Measurements from ENCODE around the gene IGSF6. TPM values are rescaled to one million over a fixed set of nuclear protein-coding genes. Genes with fewer than 3 reads are reported as not detected.

Gene IGSF6
- total and polyA plus RNA-seq, 9 donors: 0.48 to 15.4 (median 1.3) TPM

DNA sequence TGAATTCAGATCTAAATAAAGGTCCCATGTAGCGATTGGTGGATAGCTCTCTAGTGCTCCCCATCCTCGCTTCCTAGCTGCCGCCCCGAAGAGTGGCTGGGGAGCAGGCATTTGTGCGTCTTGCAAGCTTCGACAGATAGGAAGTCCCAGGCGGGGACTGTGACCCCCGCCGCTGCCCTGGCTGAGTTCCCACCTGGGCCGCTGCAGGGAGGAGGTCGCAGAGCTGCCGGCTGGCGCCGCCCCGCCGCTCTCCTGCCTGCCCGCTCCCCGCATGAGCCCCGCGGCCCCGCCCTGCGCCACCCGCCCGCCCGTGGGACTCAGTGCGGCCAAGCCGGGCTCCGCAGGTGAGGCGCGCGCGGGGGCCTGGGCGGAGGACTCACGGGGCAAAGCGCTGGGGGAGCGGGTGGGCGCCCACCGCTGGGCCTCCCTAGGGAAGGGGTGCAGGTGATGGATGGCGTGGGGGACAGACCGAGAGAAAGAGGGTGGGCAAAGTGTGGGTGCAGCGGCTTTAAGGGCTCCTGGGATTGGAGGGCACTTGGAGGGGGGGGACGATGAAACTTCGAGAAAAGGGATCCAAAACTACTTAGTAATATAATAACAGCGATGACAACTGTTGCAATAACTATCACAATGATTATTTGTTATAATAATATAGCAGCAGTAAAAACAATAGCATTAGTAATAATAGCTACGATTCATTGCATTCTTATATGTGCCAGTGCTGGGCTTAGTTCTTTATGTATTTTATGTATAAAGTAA, 11.7 kb upstream of the IGSF6 start, which contains the start of gene OTOA:
TSS of gene OTOA (plus strand) at position 80 of the 759 bp plus-strand sequence. CDS start 14,547 bp downstream, outside the sequence.
- no peaks in the 10 kb centered on the region for H3K36me3 ChIP-seq
- TF ChIP-seq POLR2A (IDR thresholded peaks at IDR 0.05) (no peak), EP300 (IDR thresholded peaks at IDR 0.05) (no peak)
- TF ChIP-seq, protein P1, sequence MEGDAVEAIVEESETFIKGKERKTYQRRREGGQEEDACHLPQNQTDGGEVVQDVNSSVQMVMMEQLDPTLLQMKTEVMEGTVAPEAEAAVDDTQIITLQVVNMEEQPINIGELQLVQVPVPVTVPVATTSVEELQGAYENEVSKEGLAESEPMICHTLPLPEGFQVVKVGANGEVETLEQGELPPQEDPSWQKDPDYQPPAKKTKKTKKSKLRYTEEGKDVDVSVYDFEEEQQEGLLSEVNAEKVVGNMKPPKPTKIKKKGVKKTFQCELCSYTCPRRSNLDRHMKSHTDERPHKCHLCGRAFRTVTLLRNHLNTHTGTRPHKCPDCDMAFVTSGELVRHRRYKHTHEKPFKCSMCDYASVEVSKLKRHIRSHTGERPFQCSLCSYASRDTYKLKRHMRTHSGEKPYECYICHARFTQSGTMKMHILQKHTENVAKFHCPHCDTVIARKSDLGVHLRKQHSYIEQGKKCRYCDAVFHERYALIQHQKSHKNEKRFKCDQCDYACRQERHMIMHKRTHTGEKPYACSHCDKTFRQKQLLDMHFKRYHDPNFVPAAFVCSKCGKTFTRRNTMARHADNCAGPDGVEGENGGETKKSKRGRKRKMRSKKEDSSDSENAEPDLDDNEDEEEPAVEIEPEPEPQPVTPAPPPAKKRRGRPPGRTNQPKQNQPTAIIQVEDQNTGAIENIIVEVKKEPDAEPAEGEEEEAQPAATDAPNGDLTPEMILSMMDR (IDR thresholded peaks at IDR 0.05): no peak
- H3K4me1 ChIP-seq (ENCODE audit: insufficient read depth): peaks cover 3% of the 10 kb centered on the region
- H3K27me3 ChIP-seq: no peaks in the 10 kb centered on the region
- H3K27ac ChIP-seq: no peak within 1 kb of the TSS
- DNase-seq: peak in 2 of 5 donors; percentile 25 to 32
- H3K4me3 ChIP-seq: peak within 1 kb of the TSS; percentile 8
- WGBS, 3 donors: 7 to 19% (median 10%) methylated on average over 28 to 45 of the region's 45 CpGs
- no peaks in the 10 kb centered on the region for H3K9me3 ChIP-seq
- intact Hi-C loops (cut with DNase I): no loop called here

DNA sequence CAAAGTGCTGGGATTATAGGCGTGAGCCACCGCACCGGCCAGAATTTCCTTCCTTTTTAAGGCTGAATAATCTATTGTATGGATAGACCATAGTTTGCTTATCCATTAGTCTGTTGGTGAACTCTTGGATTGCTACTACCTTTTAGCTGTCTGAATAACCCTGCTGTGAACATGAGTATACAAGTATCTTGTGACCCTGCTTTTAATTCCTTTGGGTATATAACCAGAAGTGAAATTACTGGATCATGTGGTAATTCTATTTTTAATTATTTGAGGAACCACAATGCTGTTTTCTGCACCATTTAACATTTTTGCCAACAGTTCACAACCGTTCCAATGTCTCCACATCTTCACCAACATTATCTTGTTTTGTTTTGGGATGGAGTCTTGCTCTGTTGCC, 6.7 kb upstream of the IGSF6 start:
- H3K27me3 ChIP-seq: no peaks in the 10 kb centered on the region
- no peak overlapping the region for H3K27ac ChIP-seq
- peaks cover 3% of the 10 kb centered on the region for H3K4me1 ChIP-seq (ENCODE audit: insufficient read depth)
- TF ChIP-seq EP300 (IDR thresholded peaks at IDR 0.05): no peak
- no peak for TF ChIP-seq POLR2A (IDR thresholded peaks at IDR 0.05)
- H3K4me3 ChIP-seq: no peak overlapping the region
- H3K9me3 ChIP-seq: no peaks in the 10 kb centered on the region
- H3K36me3 ChIP-seq: no peaks in the 10 kb centered on the region
- 86 to 88% (median 87%) methylated on average over 4 of the region's 4 CpGs for WGBS, 3 donors
- DNase-seq: no peak
- intact Hi-C loops (cut with DNase I): loop anchor here in 2 of 4 donors (10.0 kb wide), 2 partner anchors 46 to 54 kb away; no protein-coding TSS in a partner anchor

DNA sequence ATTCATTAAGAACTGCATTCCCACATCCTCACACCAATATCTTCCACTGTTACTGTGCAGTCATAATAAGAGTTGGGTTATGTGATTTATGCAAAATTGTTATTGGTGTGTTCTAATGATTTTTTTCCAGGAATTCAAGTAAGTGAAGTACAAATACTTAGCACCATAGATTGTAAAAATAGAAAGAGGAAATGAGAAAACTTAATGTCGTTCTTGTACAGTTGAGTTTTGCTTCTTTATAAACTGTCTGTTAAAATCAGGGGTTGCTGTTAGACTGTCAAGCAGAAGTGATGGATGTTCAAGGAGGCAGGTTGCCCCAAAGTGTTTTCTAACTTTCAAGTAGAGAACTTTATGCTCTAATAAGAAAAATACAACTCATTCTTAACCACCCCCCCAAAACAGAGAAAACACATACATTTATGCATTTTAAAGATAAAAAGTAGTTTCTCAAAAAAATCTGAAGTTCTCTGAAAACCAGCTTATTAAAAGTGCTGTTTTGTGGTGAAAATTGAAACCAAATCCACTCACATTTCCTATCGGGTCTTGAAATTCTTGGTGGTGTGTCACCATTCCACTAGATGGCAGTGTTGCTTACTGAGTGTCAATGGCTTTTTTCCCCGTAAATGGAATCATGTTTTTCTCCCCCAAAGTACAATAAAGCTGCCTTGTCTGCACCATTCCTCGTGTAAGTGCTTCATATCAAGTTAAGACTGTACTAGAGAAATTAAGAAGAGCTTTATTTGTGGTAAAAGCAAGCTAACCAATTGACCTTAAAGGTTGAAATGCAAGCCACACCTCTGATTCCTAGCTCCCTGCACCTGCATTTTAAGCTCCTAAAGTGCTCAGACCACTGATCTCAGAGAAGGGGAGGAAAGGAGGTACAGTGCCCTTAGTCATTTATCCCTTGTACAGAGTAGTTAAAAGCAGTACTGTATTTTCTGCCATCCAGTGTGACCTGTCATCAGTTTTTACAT, 4.7 kb upstream of the IGSF6 start:
- Histone ChIP-seq H3K27ac (no peak overlapping the region), H3K27me3 (no peaks in the 10 kb centered on the region), H3K4me3 (no peak overlapping the region), H3K36me3 (no peaks in the 10 kb centered on the region), H3K4me1 (ENCODE audit: insufficient read depth) (no peaks in the 10 kb centered on the region), H3K9me3 (no peaks in the 10 kb centered on the region)
- WGBS, 3 donors: 12 to 17% (median 13%) methylated on average over 4 of the region's 4 CpGs
- intact Hi-C loops (cut with DNase I): loop anchor here in 2 of 4 donors (10.0 kb wide), 2 partner anchors 48 to 52 kb away; no protein-coding TSS in a partner anchor
- TF ChIP-seq, protein P1 (IDR thresholded peaks at IDR 0.05): peak in 1 of 3 donors; percentile 59
- TF ChIP-seq POLR2A (IDR thresholded peaks at IDR 0.05) (no peak), EP300 (IDR thresholded peaks at IDR 0.05) (no peak)
- peak in 1 of 5 donors; percentile 27 for DNase-seq

DNA sequence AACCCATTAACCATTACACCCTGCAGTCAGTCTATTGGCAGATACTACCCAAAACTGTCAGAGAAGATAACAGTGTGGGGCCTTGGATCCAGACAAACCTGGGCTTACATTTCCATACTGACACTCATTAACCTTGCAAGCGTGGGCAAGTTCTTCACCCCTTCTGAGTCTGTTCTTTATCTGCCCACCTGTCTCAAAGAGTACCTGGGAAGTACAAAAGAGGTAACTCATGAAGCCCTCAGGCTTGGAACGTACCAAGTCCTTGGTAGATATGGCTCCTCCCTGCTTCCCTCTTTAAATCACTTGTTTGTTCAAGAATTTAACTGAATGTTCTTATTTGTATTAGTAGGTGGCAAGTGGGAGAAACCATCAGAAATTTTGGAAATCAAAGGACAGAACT, 2.5 kb upstream of the IGSF6 start:
- Histone ChIP-seq H3K4me3 (no peak overlapping the region), H3K4me1 (ENCODE audit: insufficient read depth) (no peaks in the 10 kb centered on the region), H3K9me3 (no peaks in the 10 kb centered on the region), H3K27ac (no peak overlapping the region), H3K36me3 (no peaks in the 10 kb centered on the region), H3K27me3 (no peaks in the 10 kb centered on the region)
- intact Hi-C loops (cut with DNase I): loop anchor here in 2 of 4 donors (10.0 kb wide), 2 partner anchors 50 kb away; no protein-coding TSS in a partner anchor
- 60 to 68% (median 62%) methylated on average over 2 of the region's 2 CpGs for WGBS, 3 donors
- TF ChIP-seq POLR2A (IDR thresholded peaks at IDR 0.05) (no peak), EP300 (IDR thresholded peaks at IDR 0.05) (no peak)
- TF ChIP-seq, protein P1 (IDR thresholded peaks at IDR 0.05): no peak
- no peak for DNase-seq
